Measurements from ENCODE around the gene ADCK1.

GRCh38 chr14:77950371-77951063, 150.6 kb downstream of the ADCK1 start:
- TF ChIP-seq CTCF (IDR thresholded peaks at IDR 0.05): no peak
- TF ChIP-seq POLR2AphosphoS5 (IDR thresholded peaks at IDR 0.05): no peak
- TF ChIP-seq POLR2A (IDR thresholded peaks at IDR 0.05): no peak
- TF ChIP-seq EP300 (IDR thresholded peaks at IDR 0.05): no peak
